ENCODE data around the gene STAT6.

- TF ChIP-seq, protein P1, sequence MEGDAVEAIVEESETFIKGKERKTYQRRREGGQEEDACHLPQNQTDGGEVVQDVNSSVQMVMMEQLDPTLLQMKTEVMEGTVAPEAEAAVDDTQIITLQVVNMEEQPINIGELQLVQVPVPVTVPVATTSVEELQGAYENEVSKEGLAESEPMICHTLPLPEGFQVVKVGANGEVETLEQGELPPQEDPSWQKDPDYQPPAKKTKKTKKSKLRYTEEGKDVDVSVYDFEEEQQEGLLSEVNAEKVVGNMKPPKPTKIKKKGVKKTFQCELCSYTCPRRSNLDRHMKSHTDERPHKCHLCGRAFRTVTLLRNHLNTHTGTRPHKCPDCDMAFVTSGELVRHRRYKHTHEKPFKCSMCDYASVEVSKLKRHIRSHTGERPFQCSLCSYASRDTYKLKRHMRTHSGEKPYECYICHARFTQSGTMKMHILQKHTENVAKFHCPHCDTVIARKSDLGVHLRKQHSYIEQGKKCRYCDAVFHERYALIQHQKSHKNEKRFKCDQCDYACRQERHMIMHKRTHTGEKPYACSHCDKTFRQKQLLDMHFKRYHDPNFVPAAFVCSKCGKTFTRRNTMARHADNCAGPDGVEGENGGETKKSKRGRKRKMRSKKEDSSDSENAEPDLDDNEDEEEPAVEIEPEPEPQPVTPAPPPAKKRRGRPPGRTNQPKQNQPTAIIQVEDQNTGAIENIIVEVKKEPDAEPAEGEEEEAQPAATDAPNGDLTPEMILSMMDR (IDR thresholded peaks at IDR 0.05), result no peak
- TF ChIP-seq POLR2A (IDR thresholded peaks at IDR 0.05), result no peak
These were observed 39.3 kb upstream of the STAT6 start for GRCh38 chr12:57150400-57151000.
